GM19467 (cell line): Measurements from ENCODE around the gene UBAC2.
"Not testable (repeated sequence)": the region's sequence is repeated elsewhere in the genome, so short reads cannot be mapped to it uniquely, and the experiment has no call there.

Experiments
- ATAC-seq: cut with Tn5 transposase; IDR thresholded peaks from one replicate; pipeline ENCODE4 v1.9.1; 2021; ENCODE audit warnings: mild to moderate bottlenecking, moderate library complexity; ENCODE audit not compliant: unreplicated experiment

UBAC2 gene

GRCh38 chr13:99211421-99212035, 10.9 kb downstream of the UBAC2 start:
- ATAC-seq: no peak

- ATAC-seq: no peak
Observed at GRCh38 chr13:99214232-99214631, 13.6 kb downstream of the UBAC2 start.

- no peak for ATAC-seq
Observed at GRCh38 chr13:99214731-99215130, 14.1 kb downstream of the UBAC2 start.

- ATAC-seq: no peak
Observed at GRCh38 chr13:99215184-99215830, 14.7 kb downstream of the UBAC2 start.

- ATAC-seq: no peak
Observed at GRCh38 chr13:99217461-99218110, 16.9 kb downstream of the UBAC2 start.

GRCh38 chr13:99218126-99218525, 17.5 kb downstream of the UBAC2 start:
- no peak for ATAC-seq

- ATAC-seq: no peak
Observed at GRCh38 chr13:99218545-99218944, 17.9 kb downstream of the UBAC2 start.

GRCh38 chr13:99218969-99219368, 18.3 kb downstream of the UBAC2 start:
- no peak for ATAC-seq

GRCh38 chr13:99220199-99220935, 19.7 kb downstream of the UBAC2 start:
- ATAC-seq: no peak

- no peak for ATAC-seq
Observed at GRCh38 chr13:99221567-99222239, 21.0 kb downstream of the UBAC2 start.

GRCh38 chr13:99223587-99223986, 22.9 kb downstream of the UBAC2 start:
- no peak for ATAC-seq

- no peak for ATAC-seq
Observed at GRCh38 chr13:99224021-99224420, 23.4 kb downstream of the UBAC2 start.

GRCh38 chr13:99225078-99225477, 24.4 kb downstream of the UBAC2 start:
- no peak for ATAC-seq

- ATAC-seq: no peak
Observed at GRCh38 chr13:99226513-99226912, 25.9 kb downstream of the UBAC2 start.

GRCh38 chr13:99227331-99227900, 26.8 kb downstream of the UBAC2 start:
- ATAC-seq: no peak

- ATAC-seq: no peak
Observed at GRCh38 chr13:99227909-99228688, 27.4 kb downstream of the UBAC2 start.

- peak; percentile 89 for ATAC-seq
Observed at GRCh38 chr13:99228737-99229691, 28.4 kb downstream of the UBAC2 start.

- ATAC-seq: not testable (repeated sequence)
Observed at GRCh38 chr13:99230588-99230987, 29.9 kb downstream of the UBAC2 start.

GRCh38 chr13:99230991-99231390, 30.3 kb downstream of the UBAC2 start:
- no peak for ATAC-seq
